Bronchial epithelial cell (primary cell): ENCODE measurements around the gene RBM34. TPM values are rescaled to one million over a fixed set of nuclear protein-coding genes. Genes with fewer than 3 reads are reported as not detected.

Experiments used
- DNase-seq: peaks from one replicate; pipeline ENCODE4 v3.0.0-alpha.2; 2010; ENCODE audit warnings: low read depth
- FAIRE-seq: peaks from 2 replicates; lab custom pipeline; 2011; peaks lifted over from hg19 to GRCh38; lab: Jason Lieb, UNC
- H3K27me3 ChIP-seq: 2 replicates; pipeline ENCODE4 v1.5.1; 2011; ENCODE audit warnings: low read length; ENCODE audit not compliant: control insufficient read depth, insufficient read depth
- H3K36me3 ChIP-seq: 2 replicates; pipeline ENCODE4 v1.5.1; 2011; ENCODE audit warnings: low read length; ENCODE audit not compliant: control insufficient read depth, insufficient read depth
- H3K4me3 ChIP-seq: 2 replicates; pipeline ENCODE4 v1.5.1; 2011; ENCODE audit warnings: mild to moderate bottlenecking, low read depth, low read length, control low read depth
- CTCF ChIP-seq: IDR thresholded peaks from 2 replicates; pipeline ENCODE4 v1.5.1; 2011; ENCODE audit warnings: mild to moderate bottlenecking, moderate library complexity, low read length, control low read depth, inconsistent platforms; ENCODE audit not compliant: insufficient read depth, severe bottlenecking
- total RNA-seq: library from RNA; depleted of rRNA; stranded (reverse); fragments of >200 nt; gene quantifications from 2 replicates; pipeline ENCODE4 v1.2.1, GENCODE V29; 2014

Gene RBM34
- total RNA-seq, 1 donor from 2014 or later, result 60.6 TPM

- DNase-seq, result no peak
- Histone ChIP-seq H3K4me3 (no peak overlapping the region), H3K36me3 (peaks cover 19% of the 10 kb centered on the region), H3K27me3 (no peaks in the 10 kb centered on the region)
- FAIRE-seq, result no peak
- TF ChIP-seq CTCF, result no peak
Measured at GRCh38 chr1:235136111-235136510, 24.9 kb downstream of the RBM34 start.

DNA sequence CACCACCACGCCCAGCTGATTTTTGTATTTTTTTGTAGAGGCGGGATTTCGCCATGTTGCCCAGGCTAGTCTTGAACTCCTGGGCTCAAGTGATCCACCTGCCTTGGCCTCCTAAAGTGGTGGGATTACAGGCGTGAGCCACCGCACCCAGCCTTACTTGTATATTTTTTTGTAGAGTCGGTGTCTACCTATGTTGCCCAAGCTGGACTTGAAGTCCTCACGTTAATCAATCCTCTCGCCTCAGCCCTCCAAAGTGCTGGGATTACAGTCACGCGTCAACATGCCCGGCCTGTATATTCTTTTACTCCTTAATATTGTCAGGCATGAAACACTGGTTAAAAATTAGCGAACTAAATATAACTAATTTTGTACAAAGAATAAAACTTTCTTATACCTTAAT is 26.9 kb downstream of the RBM34 start:
- TF ChIP-seq CTCF, result no peak
- no peak for FAIRE-seq
- Histone ChIP-seq H3K27me3 (no peaks in the 10 kb centered on the region), H3K4me3 (no peak overlapping the region), H3K36me3 (peaks cover 18% of the 10 kb centered on the region)
- DNase-seq, result no peak

GRCh38 chr1:235133086-235133485 is 28.0 kb downstream of the RBM34 start:
- Histone ChIP-seq H3K36me3 (peaks cover 15% of the 10 kb centered on the region), H3K4me3 (no peak overlapping the region), H3K27me3 (no peaks in the 10 kb centered on the region)
- TF ChIP-seq CTCF, result no peak
- FAIRE-seq (no peak), DNase-seq (no peak)

- no peak for TF ChIP-seq CTCF
- no peaks in the 10 kb centered on the region for H3K27me3 ChIP-seq
- H3K4me3 ChIP-seq, result no peak overlapping the region
- DNase-seq (no peak), FAIRE-seq (no peak)
- H3K36me3 ChIP-seq, result peaks cover 10% of the 10 kb centered on the region
Measured at GRCh38 chr1:235131961-235132360, 29.1 kb downstream of the RBM34 start.

- Histone ChIP-seq H3K36me3 (peaks cover 9% of the 10 kb centered on the region), H3K27me3 (no peaks in the 10 kb centered on the region), H3K4me3 (no peak overlapping the region)
- FAIRE-seq (no peak), DNase-seq (no peak)
- no peak for TF ChIP-seq CTCF
Measured at GRCh38 chr1:235130766-235131270, 30.2 kb downstream of the RBM34 start.
